ENCODE results near the gene LRRC74A.

Gene LRRC74A

GRCh38 chr14:76806446-76806845 is 19.8 kb upstream of the LRRC74A start:
- Histone ChIP-seq H2AFZ (no peak overlapping the region), H3K79me2 (peaks cover 25% of the 10 kb centered on the region)

GRCh38 chr14:76808011-76808410 is 18.2 kb upstream of the LRRC74A start:
- H3K9me3 ChIP-seq (ENCODE audit: control insufficient read depth, low read length) = no peaks in the 10 kb centered on the region
- H2AFZ ChIP-seq = no peak overlapping the region
- no peak overlapping the region for H3K27ac ChIP-seq
- no peak overlapping the region for H3K9ac ChIP-seq
- no peaks in the 10 kb centered on the region for H3K27me3 ChIP-seq (ENCODE audit: control insufficient read depth, insufficient read depth, low read length)
- no peak for TF ChIP-seq CTCF (IDR thresholded peaks at IDR 0.05)
- peaks cover 25% of the 10 kb centered on the region for H3K79me2 ChIP-seq
- no peaks in the 10 kb centered on the region for H3K36me3 ChIP-seq (ENCODE audit: control insufficient read depth, insufficient read depth, low read length)
- H3K4me1 ChIP-seq = peaks cover 4% of the 10 kb centered on the region
- no peak overlapping the region for H3K4me3 ChIP-seq (ENCODE audit: low read depth, low read length)
- no peak overlapping the region for H3K4me2 ChIP-seq (ENCODE audit: low read length)

More at GRCh38 chr14:76806446-76806845, 19.8 kb upstream of the LRRC74A start:
- Histone ChIP-seq H3K27me3 (ENCODE audit: control insufficient read depth, insufficient read depth, low read length) (no peaks in the 10 kb centered on the region), H3K4me1 (peaks cover 3% of the 10 kb centered on the region), H3K9me3 (ENCODE audit: control insufficient read depth, low read length) (no peaks in the 10 kb centered on the region), H3K9ac (no peak overlapping the region), H3K27ac (no peak overlapping the region), H3K4me2 (ENCODE audit: low read length) (no peak overlapping the region), H3K36me3 (ENCODE audit: control insufficient read depth, insufficient read depth, low read length) (no peaks in the 10 kb centered on the region), H3K4me3 (ENCODE audit: low read depth, low read length) (no peak overlapping the region)
- TF ChIP-seq CTCF (IDR thresholded peaks at IDR 0.05) = no peak

DNA sequence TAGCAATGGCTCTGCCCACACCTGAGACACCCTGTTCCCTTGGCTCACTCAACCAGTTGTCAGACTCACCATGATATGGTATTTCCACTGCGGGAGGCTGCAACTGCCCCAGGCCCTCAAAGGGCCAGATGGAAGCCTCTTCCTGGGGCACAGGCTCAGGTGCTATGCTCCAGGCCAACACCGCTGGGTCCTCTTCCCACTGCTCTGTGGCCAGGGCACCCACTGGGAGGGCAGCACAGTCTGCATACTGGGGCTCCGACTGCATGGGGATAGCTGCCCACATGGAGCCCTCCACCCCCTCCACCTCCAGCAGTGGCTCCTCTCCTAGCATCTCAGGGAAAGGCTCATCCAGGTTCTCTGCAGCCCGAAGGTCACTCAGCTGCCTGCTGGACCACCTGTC is 17.2 kb upstream of the LRRC74A start:
- H3K9ac ChIP-seq = no peak overlapping the region
- H3K27ac ChIP-seq = no peak overlapping the region
- no peaks in the 10 kb centered on the region for H3K9me3 ChIP-seq (ENCODE audit: control insufficient read depth, low read length)
- H3K4me1 ChIP-seq = peaks cover 7% of the 10 kb centered on the region
- TF ChIP-seq CTCF (IDR thresholded peaks at IDR 0.05) = no peak
- no peaks in the 10 kb centered on the region for H3K36me3 ChIP-seq (ENCODE audit: control insufficient read depth, insufficient read depth, low read length)
- no peak overlapping the region for H3K4me2 ChIP-seq (ENCODE audit: low read length)
- peaks cover 25% of the 10 kb centered on the region for H3K79me2 ChIP-seq
- no peak overlapping the region for H3K4me3 ChIP-seq (ENCODE audit: low read depth, low read length)
- H3K27me3 ChIP-seq (ENCODE audit: control insufficient read depth, insufficient read depth, low read length) = no peaks in the 10 kb centered on the region
- no peak overlapping the region for H2AFZ ChIP-seq

DNA sequence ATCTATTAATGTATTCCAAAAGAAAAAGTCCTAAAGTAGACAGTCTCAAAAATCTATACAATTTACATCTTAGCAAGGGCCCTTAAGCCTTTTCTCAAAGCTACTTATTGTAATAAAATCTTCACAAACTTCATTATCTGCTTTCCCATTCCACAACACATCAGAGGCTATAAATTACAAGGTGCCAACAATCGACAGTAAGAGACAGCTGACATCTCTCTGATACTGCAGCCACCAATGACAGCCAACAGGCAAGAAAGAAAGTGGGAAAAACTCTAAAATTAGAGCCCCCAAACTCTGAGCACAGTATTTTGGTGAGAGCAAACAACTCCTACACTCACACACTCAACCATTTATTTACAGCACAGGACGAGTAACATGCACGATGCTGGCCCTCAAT is 15.7 kb upstream of the LRRC74A start:
- Histone ChIP-seq H3K27me3 (ENCODE audit: control insufficient read depth, insufficient read depth, low read length) (no peaks in the 10 kb centered on the region), H2AFZ (no peak overlapping the region), H3K9ac (no peak overlapping the region), H3K36me3 (ENCODE audit: control insufficient read depth, insufficient read depth, low read length) (no peaks in the 10 kb centered on the region), H3K4me2 (ENCODE audit: low read length) (no peak overlapping the region), H3K79me2 (peaks cover 17% of the 10 kb centered on the region), H3K27ac (no peak overlapping the region), H3K4me1 (peaks cover 7% of the 10 kb centered on the region), H3K4me3 (ENCODE audit: low read depth, low read length) (peak overlapping the region; percentile 28), H3K9me3 (ENCODE audit: control insufficient read depth, low read length) (no peaks in the 10 kb centered on the region)
- no peak for TF ChIP-seq CTCF (IDR thresholded peaks at IDR 0.05)

DNA sequence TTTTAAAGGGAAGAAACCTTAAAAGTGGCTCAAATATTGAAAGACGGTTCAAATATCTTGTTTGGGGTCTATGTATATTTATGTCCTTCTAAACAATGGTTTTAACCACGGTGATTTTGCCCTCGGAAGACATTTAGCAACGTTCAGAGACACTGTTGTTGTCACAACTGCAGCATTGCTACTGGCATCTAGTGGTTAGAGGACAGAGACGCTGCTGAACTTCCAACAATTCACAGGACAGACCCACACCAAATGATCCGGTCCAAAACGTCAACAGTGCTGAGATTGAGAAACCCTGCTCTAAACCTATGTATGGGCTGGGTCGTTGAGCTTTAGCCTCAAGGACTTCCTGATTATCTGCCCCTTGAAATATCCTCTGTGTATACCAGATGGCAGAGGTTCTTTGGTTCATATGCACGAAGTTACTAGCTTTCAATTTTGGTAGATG is 15.2 kb upstream of the LRRC74A start:
- H3K27me3 ChIP-seq (ENCODE audit: control insufficient read depth, insufficient read depth, low read length) = no peaks in the 10 kb centered on the region
- no peaks in the 10 kb centered on the region for H3K9me3 ChIP-seq (ENCODE audit: control insufficient read depth, low read length)
- no peak overlapping the region for H3K27ac ChIP-seq
- peak overlapping the region; percentile 30 for H2AFZ ChIP-seq
- H3K4me3 ChIP-seq (ENCODE audit: low read depth, low read length) = peak overlapping the region; percentile 28
- peak overlapping the region; percentile 94 for H3K4me2 ChIP-seq (ENCODE audit: low read length)
- peaks cover 7% of the 10 kb centered on the region for H3K4me1 ChIP-seq
- H3K79me2 ChIP-seq = peaks cover 17% of the 10 kb centered on the region
- peak; percentile 15 for TF ChIP-seq CTCF (IDR thresholded peaks at IDR 0.05)
- H3K9ac ChIP-seq = no peak overlapping the region
- no peaks in the 10 kb centered on the region for H3K36me3 ChIP-seq (ENCODE audit: control insufficient read depth, insufficient read depth, low read length)
